ENCODE measurements around the gene ACP2.

- TF ChIP-seq, protein P1, sequence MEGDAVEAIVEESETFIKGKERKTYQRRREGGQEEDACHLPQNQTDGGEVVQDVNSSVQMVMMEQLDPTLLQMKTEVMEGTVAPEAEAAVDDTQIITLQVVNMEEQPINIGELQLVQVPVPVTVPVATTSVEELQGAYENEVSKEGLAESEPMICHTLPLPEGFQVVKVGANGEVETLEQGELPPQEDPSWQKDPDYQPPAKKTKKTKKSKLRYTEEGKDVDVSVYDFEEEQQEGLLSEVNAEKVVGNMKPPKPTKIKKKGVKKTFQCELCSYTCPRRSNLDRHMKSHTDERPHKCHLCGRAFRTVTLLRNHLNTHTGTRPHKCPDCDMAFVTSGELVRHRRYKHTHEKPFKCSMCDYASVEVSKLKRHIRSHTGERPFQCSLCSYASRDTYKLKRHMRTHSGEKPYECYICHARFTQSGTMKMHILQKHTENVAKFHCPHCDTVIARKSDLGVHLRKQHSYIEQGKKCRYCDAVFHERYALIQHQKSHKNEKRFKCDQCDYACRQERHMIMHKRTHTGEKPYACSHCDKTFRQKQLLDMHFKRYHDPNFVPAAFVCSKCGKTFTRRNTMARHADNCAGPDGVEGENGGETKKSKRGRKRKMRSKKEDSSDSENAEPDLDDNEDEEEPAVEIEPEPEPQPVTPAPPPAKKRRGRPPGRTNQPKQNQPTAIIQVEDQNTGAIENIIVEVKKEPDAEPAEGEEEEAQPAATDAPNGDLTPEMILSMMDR (IDR thresholded peaks at IDR 0.05; ENCODE audit: insufficient read depth, low read length): no peak
- TF ChIP-seq POLR2AphosphoS5 (IDR thresholded peaks at IDR 0.05; ENCODE audit: low read depth): no peak
These were observed 15.6 kb downstream of the ACP2 start for GRCh38 chr11:47233051-47233450.
